NCI-H524 (cell line): ENCODE results near the gene LIPA.
"Not testable (repeated sequence)": the region's sequence is repeated elsewhere in the genome, so short reads cannot be mapped to it uniquely, and the experiment has no call there.

Experiments
- DNase-seq, 2 experiments: peaks; one replicate each; lab custom pipeline; 2025; lab: John Stamatoyannopoulos, UW

The LIPA gene

DNA sequence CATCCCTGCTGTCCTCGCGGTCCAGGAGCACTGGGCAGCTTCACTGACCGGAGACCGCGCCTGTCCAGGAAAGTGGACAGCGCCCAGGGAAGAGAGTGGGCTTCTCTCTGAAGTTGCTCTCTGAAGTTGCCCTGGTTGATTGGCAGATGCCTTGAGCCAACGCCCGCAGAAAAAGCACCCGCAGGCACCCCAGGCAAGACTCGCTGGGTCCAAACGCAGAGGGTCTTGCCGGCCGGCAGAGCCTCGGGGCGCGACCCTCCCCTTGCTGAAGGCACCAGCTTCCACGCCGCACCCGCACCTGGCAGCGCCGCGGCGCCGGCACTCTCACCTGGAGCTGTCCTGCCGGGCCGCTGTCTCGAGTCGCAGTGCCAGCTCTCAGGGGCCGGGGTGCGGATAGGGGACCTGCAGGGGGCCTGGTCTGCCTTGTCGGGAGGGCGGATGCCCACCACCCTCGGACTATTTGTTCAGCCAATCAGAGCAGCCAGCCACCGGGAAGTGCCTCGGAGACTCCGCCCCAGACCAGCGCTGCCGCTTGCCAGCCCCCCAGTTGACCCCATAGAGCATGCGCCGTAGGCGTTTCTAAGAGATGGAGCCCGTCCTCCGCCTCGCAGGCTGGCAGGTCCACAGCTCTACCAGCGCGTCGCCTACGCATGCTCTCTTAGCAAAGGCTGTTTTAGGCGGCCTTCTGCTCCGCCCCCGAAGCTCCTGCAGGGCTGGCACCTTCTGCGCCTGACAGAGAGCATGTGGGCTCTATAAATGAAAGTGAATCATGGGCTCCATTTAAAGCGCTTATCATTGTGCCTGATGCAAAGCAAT lies at the start of gene LIPA:
LIPA (minus strand) TSS at position 367 of the 816 bp plus-strand sequence. CDS start 4,127 bp downstream, outside the sequence.
- DNase-seq: peak; percentile 81 to 89

DNA sequence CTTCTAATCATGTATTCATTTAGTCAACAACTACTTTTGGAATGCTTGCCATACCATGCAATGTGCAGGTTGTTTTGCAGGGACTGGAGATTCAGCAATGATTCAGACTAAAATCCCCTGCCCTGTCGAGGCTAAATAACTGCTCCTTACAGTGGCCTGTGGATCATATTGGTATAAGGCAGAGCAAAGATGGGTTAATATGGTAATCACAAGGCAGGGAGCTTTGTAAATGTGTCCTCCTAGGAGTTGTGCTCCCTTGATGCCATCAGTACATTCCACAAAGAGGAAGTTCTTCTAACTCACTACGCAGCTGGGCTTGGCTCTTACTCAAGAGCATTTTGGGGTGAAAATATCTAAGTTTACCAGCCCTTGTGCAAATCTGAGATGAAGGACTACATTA lies 49.7 kb upstream of the LIPA start:
- DNase-seq: no peak

DNA sequence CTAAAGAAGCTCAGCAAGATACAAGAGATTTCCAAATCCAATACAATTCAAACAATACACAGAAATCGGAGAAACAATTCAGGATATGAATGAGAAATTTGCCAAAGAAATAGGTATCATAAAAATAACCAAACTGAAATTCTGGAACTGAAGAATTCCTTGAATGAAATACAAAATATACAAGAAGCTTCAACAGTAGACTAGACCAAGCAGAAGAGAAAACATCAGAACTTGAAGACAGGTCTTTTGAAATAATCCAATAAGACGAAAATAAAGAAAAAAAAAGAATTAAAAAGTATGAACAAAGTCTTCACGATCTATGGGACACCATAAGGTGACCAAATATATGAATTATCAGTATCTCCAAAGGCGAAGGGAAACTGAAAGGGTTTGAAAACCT lies 47.5 kb upstream of the LIPA start:
- DNase-seq: no peak

DNA sequence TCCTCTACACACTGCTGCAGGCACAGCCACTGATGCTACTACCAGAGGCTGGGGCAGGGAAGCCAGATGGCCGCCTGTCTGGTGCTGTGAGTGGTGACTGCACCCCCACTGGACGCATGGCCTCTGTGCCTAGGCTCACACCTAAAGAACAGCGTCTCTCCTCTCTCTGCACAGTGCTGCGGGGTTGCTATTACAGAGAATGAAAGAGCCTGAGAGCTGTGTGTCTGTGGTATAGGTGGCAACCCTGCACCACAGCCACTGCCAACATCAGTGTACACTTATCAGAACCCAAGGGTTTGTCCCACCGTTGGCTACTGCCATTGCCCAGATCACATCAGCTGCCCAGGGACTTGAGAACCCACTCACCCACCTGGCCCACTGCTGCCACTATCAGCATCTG lies 46.2 kb upstream of the LIPA start:
- no peak for DNase-seq

DNA sequence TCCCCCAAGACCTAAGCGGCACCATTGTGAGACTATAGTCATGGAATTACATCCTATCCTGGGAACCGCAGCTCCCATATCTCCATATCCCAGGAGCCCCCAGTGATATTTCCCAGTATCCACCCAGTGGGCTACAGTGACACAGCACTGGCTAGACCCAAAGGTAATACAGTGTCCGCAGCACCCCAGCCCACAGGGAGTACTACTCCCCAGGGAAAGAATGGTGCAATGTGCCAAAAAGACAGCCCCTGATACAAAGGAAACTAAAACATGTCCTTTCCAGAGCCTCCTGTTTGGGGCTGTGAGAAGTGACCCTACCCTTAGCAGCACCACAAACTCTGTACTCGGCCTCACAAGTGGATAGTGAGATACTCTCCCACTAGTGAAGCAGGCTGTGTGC lies 45.8 kb upstream of the LIPA start:
- DNase-seq: no peak

DNA sequence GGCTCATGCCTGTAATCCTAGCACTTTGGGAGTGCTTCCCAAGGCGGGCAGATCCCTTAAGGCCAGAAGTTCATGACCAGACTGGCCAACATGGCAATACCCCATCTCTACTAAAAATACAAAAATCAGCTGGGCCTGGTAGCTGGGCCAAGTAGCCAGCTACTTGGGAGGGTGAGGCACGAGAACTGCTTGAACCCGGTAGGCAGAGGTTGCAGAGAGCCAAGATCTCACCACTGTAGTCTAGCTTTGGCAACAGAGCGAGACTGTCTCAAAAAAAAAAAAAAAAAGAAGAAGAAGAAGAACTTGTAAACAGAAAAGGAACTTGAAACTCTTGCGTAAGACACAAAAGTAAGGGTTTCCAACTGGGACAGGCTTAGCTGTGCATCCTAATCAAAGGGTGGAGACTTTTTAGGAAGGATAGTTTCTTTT lies 44.7 kb upstream of the LIPA start:
- no peak for DNase-seq

DNA sequence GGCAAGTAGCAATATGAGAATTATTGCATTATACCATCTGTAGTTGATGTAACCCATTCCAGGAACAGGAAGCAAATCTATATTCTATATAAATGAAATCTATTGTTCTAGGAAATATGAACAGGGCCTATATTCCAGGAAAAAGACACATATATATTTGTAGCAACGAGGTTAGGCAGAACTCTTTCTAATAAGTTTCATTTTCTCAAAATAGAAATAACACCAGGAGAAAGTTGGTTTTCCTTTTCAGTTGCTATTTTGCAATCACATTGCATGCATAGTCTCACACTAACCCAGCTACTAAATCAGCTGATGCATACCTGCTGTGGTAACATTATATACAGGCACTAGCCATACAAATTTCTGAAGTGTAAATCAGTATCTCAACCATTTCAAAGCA lies 44.0 kb upstream of the LIPA start:
- DNase-seq: no peak

DNA sequence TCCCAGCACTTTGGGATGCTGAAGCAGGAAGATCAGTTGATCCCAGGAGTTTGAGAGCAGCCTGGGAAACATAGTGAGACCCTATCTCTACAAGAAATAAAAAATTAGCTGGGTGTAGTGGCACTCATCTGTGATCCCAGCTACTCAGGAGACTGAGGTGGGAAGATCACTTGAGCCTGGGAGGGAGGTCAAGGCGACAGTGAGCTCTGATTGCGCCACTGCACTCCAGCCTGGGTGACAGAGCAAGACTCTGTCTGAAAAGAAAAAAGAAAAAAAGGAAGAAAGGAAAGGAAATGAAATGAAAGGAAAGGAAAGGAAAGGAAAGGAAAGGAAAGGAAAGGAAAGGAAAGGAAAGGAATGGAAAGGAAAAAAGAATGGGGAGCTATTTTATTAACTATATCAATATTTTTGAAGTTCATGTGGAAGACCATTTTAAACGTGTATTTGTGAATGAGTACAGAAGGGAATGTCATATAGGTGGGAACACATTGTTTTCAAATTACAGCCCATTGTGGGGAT lies 43.2 kb upstream of the LIPA start:
- no peak for DNase-seq

DNA sequence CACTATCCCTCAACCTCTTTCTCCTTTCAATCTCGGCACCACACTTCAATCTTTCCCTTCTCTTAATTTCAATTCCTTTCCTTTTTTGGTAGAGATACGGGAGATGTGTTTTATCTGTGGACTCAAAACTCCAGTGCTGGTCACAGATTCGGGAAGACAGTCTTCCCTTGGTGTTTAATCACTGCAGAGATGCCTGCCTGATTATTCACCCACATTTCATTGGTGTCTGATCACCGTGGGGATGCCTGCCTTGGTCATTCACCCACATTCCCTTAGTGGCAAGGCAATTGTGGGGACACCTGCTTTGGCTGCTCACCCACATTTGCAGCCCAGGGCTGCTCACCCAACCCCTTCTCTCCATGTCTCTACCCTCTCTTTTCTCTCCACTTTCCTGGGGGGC lies 33.7 kb upstream of the LIPA start:
- not testable (repeated sequence) for DNase-seq

DNA sequence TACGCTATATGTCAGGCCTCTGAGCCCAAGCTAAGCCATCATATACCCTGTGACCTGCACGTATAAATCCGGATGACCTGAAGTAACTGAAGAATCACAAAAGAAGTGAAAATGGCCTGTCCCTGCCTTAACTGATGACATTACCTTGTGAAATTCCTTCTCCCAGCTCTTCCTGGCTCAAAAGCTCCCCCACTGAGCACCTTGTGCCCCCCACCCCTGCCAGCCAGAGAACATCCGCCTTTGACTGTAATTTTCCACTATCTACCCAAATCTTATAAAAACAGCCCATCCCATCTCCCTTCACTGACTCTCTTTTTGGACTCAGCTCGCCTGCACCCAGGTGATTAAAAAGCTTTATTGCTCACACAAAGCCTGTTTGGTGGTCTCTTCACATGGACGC lies 33.1 kb upstream of the LIPA start:
- DNase-seq: not testable (repeated sequence)

DNA sequence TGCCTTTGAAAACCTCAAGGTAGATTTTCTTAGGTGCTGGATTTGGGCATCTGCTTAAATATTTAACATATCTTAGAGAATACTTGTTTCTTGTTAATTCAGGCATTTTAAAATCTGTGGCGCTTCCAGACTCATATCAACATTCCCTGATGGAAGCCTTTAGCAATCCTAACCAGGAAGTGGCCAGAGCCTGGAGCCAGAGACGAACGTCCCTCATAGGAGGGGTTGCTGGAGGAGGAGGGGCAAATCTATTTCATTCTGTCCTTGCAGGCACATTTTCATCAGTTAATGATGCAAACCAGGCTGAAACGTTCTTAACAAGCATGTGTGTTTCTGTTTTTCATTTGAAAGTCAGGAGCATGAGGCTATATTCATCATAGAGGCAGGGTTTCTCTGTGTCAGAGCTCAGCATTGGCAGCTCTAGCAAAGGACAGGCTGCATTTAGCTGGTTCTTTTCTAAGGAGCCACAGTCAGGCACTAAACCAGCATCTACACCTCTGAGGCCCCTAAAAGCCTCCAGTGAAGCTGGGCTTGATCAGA lies 32.4 kb upstream of the LIPA start:
- DNase-seq: no peak

DNA sequence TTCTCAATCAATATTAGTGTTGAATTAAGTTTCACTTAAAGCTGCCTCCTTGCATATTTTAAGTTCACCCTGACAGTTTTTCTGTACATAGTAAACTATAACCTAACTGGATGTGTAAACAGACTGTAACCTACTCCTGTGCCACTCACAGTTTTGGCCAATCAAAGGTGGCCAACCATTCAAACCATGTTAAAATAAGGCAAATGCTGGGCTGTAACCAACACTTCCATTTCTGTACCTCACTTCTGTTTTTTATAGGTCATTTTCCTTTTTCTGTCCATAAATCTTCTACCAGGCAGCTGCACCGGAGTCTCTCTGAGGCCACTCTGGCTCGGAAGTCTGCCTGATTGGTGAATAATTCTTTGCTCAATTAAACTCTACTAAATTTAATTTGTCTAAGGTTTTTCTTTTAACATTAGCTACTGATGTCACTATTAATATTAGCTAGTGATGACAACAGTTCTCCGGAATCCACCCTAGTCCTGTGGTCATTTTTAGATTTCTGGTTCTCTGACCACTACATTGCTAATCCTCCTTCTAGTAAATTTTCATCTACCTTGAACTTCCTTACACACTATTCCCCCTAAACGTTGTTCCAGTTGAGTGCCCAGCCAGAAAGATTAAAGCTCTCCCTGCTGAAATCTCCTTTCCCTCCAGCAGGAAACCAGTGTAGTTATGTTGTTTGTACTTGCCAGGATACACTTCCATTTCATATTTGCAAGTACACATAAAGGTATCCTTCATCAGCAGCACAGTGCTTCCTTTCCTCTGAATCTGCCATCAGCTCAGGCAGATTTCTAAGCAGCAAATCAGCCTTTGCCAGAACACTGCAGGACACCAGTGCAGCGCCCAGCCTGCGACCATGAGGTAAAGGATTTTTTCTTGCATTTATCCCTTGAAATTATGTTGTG lies 31.7 kb upstream of the LIPA start:
- no peak for DNase-seq

DNA sequence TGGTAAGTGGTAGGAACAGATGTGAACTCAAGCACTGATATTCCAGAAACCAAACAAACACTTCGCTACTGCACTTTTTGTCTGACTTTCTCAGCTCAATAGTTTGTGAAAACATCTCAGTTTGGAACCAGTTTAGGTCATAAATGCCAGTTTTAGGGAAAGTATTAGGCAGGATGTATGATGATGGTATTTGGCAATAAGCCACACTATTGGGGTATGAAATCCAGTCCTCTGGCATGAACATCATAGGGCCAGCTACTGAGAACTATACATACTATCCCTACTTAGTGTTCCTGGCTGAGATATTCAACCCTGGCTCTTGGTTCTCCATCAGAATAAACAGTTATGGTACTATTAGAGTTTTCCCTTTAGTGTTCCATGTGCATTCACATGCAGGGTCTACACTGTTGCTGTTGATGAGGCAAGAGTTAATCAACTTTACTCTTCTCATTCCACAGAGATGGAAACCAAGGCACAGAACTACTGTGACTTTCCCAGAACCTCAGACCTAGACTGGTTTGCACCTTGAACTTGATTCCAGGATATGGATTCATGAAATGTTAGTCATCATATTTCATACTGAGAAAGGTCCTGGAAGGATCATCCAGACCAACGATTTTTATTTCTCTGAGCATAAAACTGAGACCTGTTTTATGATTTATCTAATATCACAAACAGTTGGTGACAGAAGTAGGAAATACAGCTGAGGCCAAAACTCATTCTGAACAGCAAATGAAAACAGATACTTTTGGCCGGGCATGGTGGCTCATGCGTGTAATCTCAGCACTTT lies 30.2 kb upstream of the LIPA start:
- DNase-seq: no peak

DNA sequence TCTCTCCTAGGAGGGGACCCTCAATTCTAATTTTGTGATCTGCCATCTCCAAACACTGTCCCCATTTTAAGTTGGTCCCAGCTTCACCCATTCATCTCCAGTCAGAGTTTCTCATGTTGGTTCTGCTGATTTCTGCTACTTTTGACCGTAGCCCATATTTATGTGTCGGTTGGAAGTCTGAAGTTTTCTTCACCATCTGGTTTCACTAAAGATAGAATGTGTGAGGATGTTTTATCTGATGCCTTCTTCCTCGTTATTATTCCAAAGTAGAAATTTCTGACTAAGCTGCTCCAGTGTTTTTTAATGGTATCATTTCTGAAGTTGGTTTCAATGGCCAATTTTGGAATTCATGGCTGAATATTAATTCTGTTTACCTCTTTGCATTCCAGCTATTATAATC lies 28.9 kb upstream of the LIPA start:
- no peak for DNase-seq

DNA sequence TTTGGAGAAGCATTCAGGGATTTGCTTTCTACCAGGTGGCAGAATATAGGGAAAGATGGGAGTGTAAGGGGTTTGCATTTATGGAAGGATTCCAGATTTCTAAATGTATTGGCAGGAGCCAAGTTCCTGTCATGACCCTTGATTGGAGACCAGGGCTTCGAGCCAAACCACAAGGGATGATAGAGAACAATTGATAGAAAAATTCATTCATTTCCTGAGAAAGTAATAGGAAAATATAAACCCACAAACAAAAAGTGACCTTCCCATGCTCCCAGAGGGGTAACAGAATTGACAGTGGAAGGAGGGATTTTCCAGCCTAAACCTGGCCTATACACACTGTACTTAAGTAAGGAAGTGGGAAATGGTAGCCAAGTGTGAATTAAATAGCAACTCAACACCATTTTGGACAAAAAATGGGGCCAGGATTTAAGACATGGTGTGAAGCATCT lies 27.9 kb upstream of the LIPA start:
- no peak for DNase-seq

DNA sequence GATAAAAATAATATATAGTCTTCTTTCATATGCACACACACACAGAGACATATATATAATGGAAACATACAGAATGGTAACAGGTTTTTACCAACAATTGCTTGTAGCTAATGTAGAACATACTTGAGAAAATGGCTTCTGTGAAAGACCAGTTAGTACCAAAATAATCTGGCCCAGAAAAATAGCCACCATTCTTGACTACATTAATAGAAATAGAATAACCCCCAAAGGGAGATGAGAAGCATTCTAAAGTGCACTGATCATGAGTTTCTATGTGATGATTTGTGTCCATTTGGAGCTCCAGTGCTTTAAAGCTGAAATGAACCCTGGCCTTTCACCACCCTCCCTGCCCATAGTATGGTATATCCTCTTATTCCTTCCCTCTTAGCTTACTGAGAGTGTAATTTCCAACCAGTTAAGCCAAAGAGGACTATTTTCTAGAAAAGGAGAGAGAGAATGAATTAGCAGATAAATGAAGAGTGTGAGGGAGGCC lies 27.4 kb upstream of the LIPA start:
- DNase-seq: no peak

DNA sequence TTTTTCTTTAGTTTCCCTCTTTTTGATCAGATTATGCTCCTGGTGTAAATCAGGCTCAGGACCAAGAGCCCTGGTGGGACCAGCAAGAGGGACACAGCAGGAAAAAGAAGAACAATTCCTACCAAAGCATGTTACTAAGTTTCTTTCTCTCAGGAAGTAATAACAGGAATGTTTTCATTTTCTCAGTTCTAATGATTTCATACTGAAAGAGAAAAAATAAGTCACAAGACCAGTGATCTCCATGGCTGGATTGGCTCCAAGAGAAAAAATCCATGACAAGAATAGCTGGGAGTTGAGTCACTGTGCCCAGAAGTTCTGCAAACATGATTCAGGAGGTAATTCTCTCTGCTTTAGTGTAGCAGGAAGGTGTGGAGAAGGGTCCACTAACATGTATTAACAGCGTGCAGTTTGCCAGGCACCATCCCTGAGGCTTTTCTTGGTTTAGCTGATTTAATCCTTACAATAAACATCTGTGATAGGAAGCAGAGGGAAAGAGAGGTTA lies 26.5 kb upstream of the LIPA start:
- peak; percentile 1 to 4 for DNase-seq

DNA sequence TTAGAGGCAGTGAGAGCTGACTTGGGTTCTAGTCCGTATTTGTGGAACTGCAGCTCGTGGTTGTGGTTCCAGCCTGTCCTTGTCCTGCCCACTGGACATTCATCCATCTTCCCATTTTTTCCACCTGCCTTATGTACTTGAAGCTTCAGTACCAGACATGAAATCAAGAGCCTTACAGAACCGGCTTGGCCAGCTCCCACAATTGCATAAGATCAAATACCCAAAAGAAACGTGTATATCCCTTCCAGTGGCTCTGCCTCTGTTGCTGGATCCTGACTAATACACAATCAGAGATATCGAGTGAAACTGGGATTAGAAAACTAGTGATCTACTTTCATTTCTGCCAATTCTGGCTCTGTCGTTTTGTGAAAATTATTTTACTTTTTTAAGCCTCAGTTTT lies 23.8 kb upstream of the LIPA start:
- no peak for DNase-seq

DNA sequence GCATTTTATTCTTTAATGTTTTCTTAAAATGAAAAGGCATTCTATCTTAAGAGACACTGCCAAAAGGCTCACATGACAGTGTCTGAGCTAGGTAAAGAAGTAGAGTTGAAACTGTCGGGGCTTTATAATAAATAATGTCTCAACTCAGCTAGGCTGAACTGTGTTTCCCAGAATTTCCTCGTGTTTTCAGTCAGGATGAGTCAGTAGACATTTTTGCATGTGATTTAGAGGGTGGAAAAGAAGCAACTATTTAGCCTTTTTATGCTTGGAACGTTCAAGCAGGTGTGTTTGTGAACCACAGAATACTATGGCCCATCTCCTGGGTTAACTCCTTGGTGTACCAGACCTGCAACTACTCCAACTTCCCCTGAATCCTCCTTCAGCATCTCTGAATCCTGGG lies 23.4 kb upstream of the LIPA start:
- no peak for DNase-seq

DNA sequence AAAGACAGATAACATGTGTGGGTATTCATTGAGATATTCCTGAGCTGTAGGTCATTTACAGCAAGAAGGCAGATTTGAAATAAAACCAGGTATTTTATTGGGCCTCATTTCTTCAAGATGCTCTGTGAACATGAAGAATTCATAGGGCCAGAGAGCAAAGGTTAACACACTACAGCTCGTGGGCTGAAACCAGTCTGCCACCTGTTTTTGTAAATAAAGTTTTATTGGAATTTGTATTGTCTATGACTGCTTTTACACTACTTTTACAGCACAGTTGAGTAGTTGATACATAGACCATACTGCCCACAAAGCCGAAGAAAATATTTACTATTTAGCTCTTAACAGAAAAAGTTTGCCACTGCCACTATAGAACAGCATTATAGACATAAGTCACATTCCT lies 22.1 kb upstream of the LIPA start:
- no peak for DNase-seq

DNA sequence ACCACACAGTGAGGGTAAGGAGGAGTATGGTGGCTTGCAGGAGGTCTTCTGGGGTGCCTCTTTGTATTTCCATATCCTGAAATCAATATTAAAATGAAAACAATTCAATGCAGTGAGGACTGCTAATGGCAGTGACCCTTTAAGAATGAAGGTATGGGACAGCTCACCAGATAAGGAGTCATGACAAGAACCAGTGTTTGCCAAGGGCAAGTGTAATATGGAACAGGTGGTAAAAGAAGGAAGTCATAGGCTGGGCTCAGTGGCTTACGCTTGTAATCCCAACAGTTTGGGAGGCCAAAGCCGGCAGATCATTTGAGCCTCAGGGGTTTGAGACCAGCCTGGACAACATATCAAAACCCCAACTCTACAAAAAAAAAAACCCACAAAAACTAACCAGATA lies 20.0 kb upstream of the LIPA start:
- DNase-seq: no peak
